ENCODE results near the gene TAOK1. TPM values are rescaled to one million over a fixed set of nuclear protein-coding genes. Genes with fewer than 3 reads are reported as not detected.

TAOK1 gene
- total RNA-seq, 1 donor from 2014 or later = 34.1 TPM

- no peak for DNase-seq (ENCODE audit: low read depth)
- H3K4me3 ChIP-seq (ENCODE audit: low read depth, low read length) = no peak overlapping the region
- no peak for TF ChIP-seq CTCF (conservative IDR thresholded peaks at IDR 0.05; ENCODE audit: low read depth, low read length)
Observed at GRCh38 chr17:29378500-29378899, 11.7 kb upstream of the TAOK1 start.

GRCh38 chr17:29379084-29379991, 10.8 kb upstream of the TAOK1 start:
- no peak for DNase-seq (ENCODE audit: low read depth)
- TF ChIP-seq CTCF (conservative IDR thresholded peaks at IDR 0.05; ENCODE audit: low read depth, low read length) = no peak
- H3K4me3 ChIP-seq (ENCODE audit: low read depth, low read length) = no peak overlapping the region

GRCh38 chr17:29383686-29384085, 6.5 kb upstream of the TAOK1 start:
- DNase-seq (ENCODE audit: low read depth) = no peak
- no peak for TF ChIP-seq CTCF (conservative IDR thresholded peaks at IDR 0.05; ENCODE audit: low read depth, low read length)
- no peak overlapping the region for H3K4me3 ChIP-seq (ENCODE audit: low read depth, low read length)

GRCh38 chr17:29384901-29385300, 5.3 kb upstream of the TAOK1 start:
- H3K4me3 ChIP-seq (ENCODE audit: low read depth, low read length) = no peak overlapping the region
- peak; percentile 40 for TF ChIP-seq CTCF (conservative IDR thresholded peaks at IDR 0.05; ENCODE audit: low read depth, low read length)
- no peak for DNase-seq (ENCODE audit: low read depth)

GRCh38 chr17:29386760-29387159, 3.4 kb upstream of the TAOK1 start:
- H3K4me3 ChIP-seq (ENCODE audit: low read depth, low read length) = no peak overlapping the region
- DNase-seq (ENCODE audit: low read depth) = no peak
- no peak for TF ChIP-seq CTCF (conservative IDR thresholded peaks at IDR 0.05; ENCODE audit: low read depth, low read length)

GRCh38 chr17:29388937-29389336, 1.2 kb upstream of the TAOK1 start:
- no peak overlapping the region for H3K4me3 ChIP-seq (ENCODE audit: low read depth, low read length)
- DNase-seq (ENCODE audit: low read depth) = no peak
- no peak for TF ChIP-seq CTCF (conservative IDR thresholded peaks at IDR 0.05; ENCODE audit: low read depth, low read length)

All from epithelial cell of proximal tubule (primary cell).